Left ventricle myocardium superior (tissue), 1 donor: Measurements from ENCODE around the gene PLEKHA7. TPM values are rescaled to one million over a fixed set of nuclear protein-coding genes. Genes with fewer than 3 reads are reported as not detected.
A peak's percentile ranks its signal among the peaks of the same experiment; 100 is the strongest.

Experiments
- ATAC-seq: fragments of 200-7000 bp; cut with Tn5 transposase; one replicate; pipeline ENCODE4 v1.9.1; 2020; ENCODE audit warnings: mild to moderate bottlenecking, moderate library complexity
- DNase-seq: peaks from one replicate; pipeline ENCODE4 v3.0.0-alpha.2; 2020
- intact Hi-C: fragments of 100-400 bp; cut with micrococcal nuclease; formaldehyde crosslinking; loops from one replicate; pipeline ENCODE4 v1.11.0; 2022
- total RNA-seq: library from RNA; stranded (reverse); fragmentation: NEBNext Ultra II Directional; extraction: Animal tissue kit (Norgen Biotek cat#: 25700); gene quantifications from one replicate; pipeline ENCODE4 v1.2.1, GENCODE V29; 2021
- donor health status: DM: no; HTN: yes; CAD: no; lungs with severe emphysema.

The PLEKHA7 gene
- total RNA-seq, 1 donor from 2014 or later: 19.2 TPM

GRCh38 chr11:16741473-16741872 is 272.7 kb downstream of the PLEKHA7 start:
- ATAC-seq (no peak), DNase-seq (no peak)
- intact Hi-C loops: no loop called here

- DNase-seq: no peak
- intact Hi-C loops: no loop called here
- peak; percentile 0 for ATAC-seq
Measured at GRCh38 chr11:16738947-16739815, 275.0 kb downstream of the PLEKHA7 start.

GRCh38 chr11:16738193-16738946 is 275.8 kb downstream of the PLEKHA7 start, which contains the start of gene C11orf58:
TSS of gene C11orf58 (plus strand) at chr11:16738647. CDS start at chr11:16738779, 132 bp downstream.
- ATAC-seq (peak; percentile 97), DNase-seq (peak; percentile 95)
- intact Hi-C loops: no loop called here

GRCh38 chr11:16737818-16738192 is 276.4 kb downstream of the PLEKHA7 start:
- DNase-seq: no peak
- peak; percentile 16 for ATAC-seq
- intact Hi-C loops: no loop called here

Other genes with a start within 250 kb of the PLEKHA7 start
- gene RPS13, start 63.3 kb upstream of the PLEKHA7 start, total RNA-seq: 789 TPM
- gene PIK3C2A, start 193.6 kb upstream of the PLEKHA7 start, total RNA-seq: 32.9 TPM